NCI-H446 (cell line): Measurements from ENCODE around the gene MADD.
A peak's percentile ranks its signal among the peaks of the same experiment; 100 is the strongest.

ENCODE experiments used
- DNase-seq, 2 experiments: peaks; one replicate each; lab custom pipeline; 2025; lab: John Stamatoyannopoulos, UW

MADD gene

GRCh38 chr11:47340010-47340409, 70.1 kb downstream of the MADD start:
- DNase-seq = no peak

GRCh38 chr11:47340980-47341775, 71.2 kb downstream of the MADD start:
- no peak for DNase-seq

GRCh38 chr11:47342036-47342803, 72.3 kb downstream of the MADD start:
- no peak for DNase-seq

GRCh38 chr11:47342854-47343253, 72.9 kb downstream of the MADD start:
- DNase-seq = no peak

- DNase-seq = no peak
These were observed 76.1 kb downstream of the MADD start for GRCh38 chr11:47345890-47346563.

- DNase-seq = no peak
These were observed 77.2 kb downstream of the MADD start for GRCh38 chr11:47347137-47347536.

GRCh38 chr11:47348131-47348802, 78.3 kb downstream of the MADD start:
- no peak for DNase-seq

GRCh38 chr11:47348859-47349258, 78.9 kb downstream of the MADD start:
- DNase-seq = peak in 1 of 2 experiments; percentile 51

- DNase-seq = no peak
These were observed 79.7 kb downstream of the MADD start for GRCh38 chr11:47349521-47350095.

GRCh38 chr11:47350315-47350714, 80.4 kb downstream of the MADD start:
- no peak for DNase-seq

- DNase-seq = no peak
These were observed 81.5 kb downstream of the MADD start for GRCh38 chr11:47351156-47352126.

- no peak for DNase-seq
These were observed 82.6 kb downstream of the MADD start, which contains the start of gene MYBPC3 for GRCh38 chr11:47352556-47352955. MYBPC3 (minus strand) TSS chr11:47352702; CDS start chr11:47352647, 55 bp downstream.

- no peak for DNase-seq
These were observed 84.2 kb downstream of the MADD start for GRCh38 chr11:47353978-47354774.

- DNase-seq = no peak
These were observed 85.0 kb downstream of the MADD start for GRCh38 chr11:47354913-47355282.

GRCh38 chr11:47355283-47356128, 85.6 kb downstream of the MADD start:
- peak; percentile 32 to 84 for DNase-seq

- no peak for DNase-seq
These were observed 86.4 kb downstream of the MADD start for GRCh38 chr11:47356129-47356997.

GRCh38 chr11:47356998-47357329, 87.0 kb downstream of the MADD start:
- no peak for DNase-seq
